Central memory CD8-positive, alpha-beta T cell (primary cell): ENCODE data around the gene SCAMP4.
A peak's percentile ranks its signal among the peaks of the same experiment; 100 is the strongest.
"Not testable (repeated sequence)": the region's sequence is repeated elsewhere in the genome, so short reads cannot be mapped to it uniquely, and the experiment has no call there.

Experiments
- ATAC-seq: fragments of 150-1000 bp; cut with Tn5 transposase; replicated peaks from 2 replicates; pipeline ENCODE4 v1.10.0; 2022; ENCODE audit warnings: mild to moderate bottlenecking, moderate FRiP score, moderate number of reproducible peaks; ENCODE audit not compliant: poor library complexity, severe bottlenecking; ENCODE audit errors: extremely low read depth
- DNase-seq, 2 donors: peaks; one replicate each; pipeline ENCODE4 v3.0.0; 2021; ENCODE audit warnings: low spot score in 2 of 2
- H3K27ac Mint-ChIP-seq: one replicate; pipeline ENCODE4 v1.8.0; 2022; ENCODE audit warnings: low read depth, mild to moderate bottlenecking, moderate library complexity, mixed read lengths
- H3K27me3 Mint-ChIP-seq: one replicate; pipeline ENCODE4 v1.8.0; 2022; ENCODE audit warnings: mixed read lengths
- H3K36me3 Mint-ChIP-seq: one replicate; pipeline ENCODE4 v1.8.0; 2022; ENCODE audit warnings: mild to moderate bottlenecking, moderate library complexity, mixed read lengths; ENCODE audit not compliant: insufficient read depth
- H3K4me1 Mint-ChIP-seq: one replicate; pipeline ENCODE4 v1.8.0; 2022; ENCODE audit warnings: mixed read lengths
- H3K4me3 Mint-ChIP-seq: one replicate; pipeline ENCODE4 v1.8.0; 2022; ENCODE audit warnings: mild to moderate bottlenecking, moderate library complexity, mixed read lengths
- H3K9me3 Mint-ChIP-seq: one replicate; pipeline ENCODE4 v1.8.0; 2022; ENCODE audit warnings: mixed read lengths

The SCAMP4 gene

GRCh38 chr19:1882089-1882785, 23.0 kb upstream of the SCAMP4 start:
- H3K27ac Mint-ChIP-seq = peak overlapping the region; percentile 99
- DNase-seq (peak; percentile 59 to 89), ATAC-seq (peak; percentile 74)
- H3K4me3 Mint-ChIP-seq = peak overlapping the region; percentile 98
- peaks cover 29% of the 10 kb centered on the region for H3K4me1 Mint-ChIP-seq
- peaks cover 40% of the 10 kb centered on the region for H3K36me3 Mint-ChIP-seq
- no peaks in the 10 kb centered on the region for H3K27me3 Mint-ChIP-seq
- no peaks in the 10 kb centered on the region for H3K9me3 Mint-ChIP-seq

DNA sequence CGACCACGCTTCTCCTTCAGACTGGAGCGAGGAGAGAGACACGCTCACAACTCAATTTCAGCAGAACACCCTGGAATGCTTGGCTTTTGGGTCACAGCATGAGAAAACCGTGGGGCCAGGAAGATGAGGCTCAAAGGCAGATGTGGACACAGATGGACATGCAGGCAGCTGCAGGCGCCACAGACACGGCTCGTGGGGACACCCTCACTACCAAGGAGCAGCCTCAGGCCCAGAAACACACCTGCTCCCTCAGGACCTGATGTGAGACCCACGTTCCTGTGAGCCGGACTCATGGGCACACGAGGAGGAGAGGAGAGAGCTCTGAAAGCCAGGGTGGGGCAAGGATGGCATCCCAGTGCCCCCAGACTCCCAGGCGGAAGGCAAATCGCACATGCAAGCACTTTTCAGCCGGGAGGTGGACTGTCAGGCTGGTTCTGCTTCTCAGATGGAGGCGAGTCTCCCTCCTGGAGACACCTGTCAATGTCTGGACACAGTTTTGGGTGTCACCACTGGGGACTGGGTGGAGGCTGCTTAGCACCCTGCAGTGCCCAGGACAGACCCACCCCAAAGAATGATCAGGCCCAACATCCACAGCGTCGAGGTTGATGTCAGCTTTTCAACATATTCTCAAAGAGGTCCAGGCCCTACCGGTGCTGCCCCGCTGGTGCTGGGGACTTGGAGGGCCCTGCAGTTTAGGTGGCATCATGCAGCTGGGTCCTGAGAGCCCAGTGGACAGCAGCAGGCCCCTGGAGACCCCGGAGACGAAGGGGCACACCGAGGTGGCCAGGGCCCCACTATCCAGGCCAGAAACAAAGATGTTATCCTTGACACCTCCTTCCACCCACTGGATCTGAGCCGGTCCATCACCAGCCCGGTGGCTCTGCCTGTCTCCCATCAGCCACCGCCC, 22.2 kb upstream of the SCAMP4 start:
- H3K27me3 Mint-ChIP-seq = no peaks in the 10 kb centered on the region
- no peaks in the 10 kb centered on the region for H3K9me3 Mint-ChIP-seq
- DNase-seq (no peak), ATAC-seq (no peak)
- H3K27ac Mint-ChIP-seq = peak overlapping the region; percentile 99
- H3K36me3 Mint-ChIP-seq = peaks cover 42% of the 10 kb centered on the region
- peaks cover 29% of the 10 kb centered on the region for H3K4me1 Mint-ChIP-seq
- peak overlapping the region; percentile 98 for H3K4me3 Mint-ChIP-seq

DNA sequence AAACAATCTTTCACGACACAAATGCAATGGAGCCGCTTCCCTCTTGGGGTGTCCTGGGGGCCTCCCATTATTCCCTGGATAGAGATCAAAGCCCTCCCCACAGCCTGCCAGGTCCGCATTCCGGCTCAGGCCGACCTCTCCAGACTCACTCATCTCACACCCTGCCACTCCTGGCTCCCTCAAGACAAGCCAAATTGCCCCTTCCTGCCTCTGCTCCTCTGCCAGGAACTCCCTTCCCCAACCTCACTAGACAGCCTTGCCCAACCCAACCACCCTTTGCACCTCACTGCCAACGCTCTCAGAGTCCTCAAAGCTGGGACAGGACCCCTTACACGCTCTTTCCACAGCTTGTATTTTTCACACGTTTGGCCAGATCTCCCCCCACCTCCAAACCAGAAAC, 21.4 kb upstream of the SCAMP4 start:
- Mint-ChIP-seq H3K27ac (peak overlapping the region; percentile 99), H3K27me3 (no peaks in the 10 kb centered on the region), H3K36me3 (peaks cover 41% of the 10 kb centered on the region), H3K9me3 (no peaks in the 10 kb centered on the region), H3K4me1 (peaks cover 29% of the 10 kb centered on the region), H3K4me3 (peak overlapping the region; percentile 98)
- ATAC-seq (peak; percentile 7), DNase-seq (no peak)

DNA sequence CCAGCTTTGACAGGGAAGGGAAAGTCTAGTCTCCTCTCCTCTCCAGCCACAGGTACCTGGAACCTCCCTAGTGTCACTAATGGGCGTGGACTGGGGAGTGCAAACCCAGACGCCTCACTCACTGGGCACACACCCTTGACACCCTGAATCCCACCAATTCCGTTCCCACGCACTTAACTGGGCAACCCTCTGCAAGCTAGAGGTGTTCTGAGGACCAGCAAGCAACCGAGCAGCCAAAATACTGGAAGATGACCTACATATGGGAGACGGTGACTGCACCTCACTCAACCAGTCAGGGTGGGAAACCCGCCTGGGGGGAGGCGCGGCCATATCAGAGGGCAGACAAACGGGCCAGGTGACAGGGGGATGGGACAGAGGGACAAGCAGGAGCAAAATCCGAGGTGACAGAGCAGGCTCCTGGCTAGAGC, 20.9 kb upstream of the SCAMP4 start:
- DNase-seq (no peak), ATAC-seq (peak; percentile 12)
- no peaks in the 10 kb centered on the region for H3K27me3 Mint-ChIP-seq
- no peaks in the 10 kb centered on the region for H3K9me3 Mint-ChIP-seq
- peak overlapping the region; percentile 99 for H3K27ac Mint-ChIP-seq
- H3K4me3 Mint-ChIP-seq = peak overlapping the region; percentile 98
- peaks cover 41% of the 10 kb centered on the region for H3K36me3 Mint-ChIP-seq
- H3K4me1 Mint-ChIP-seq = peaks cover 29% of the 10 kb centered on the region

GRCh38 chr19:1884719-1885334, 20.4 kb upstream of the SCAMP4 start:
- Mint-ChIP-seq H3K4me3 (peak overlapping the region; percentile 98), H3K27ac (peak overlapping the region; percentile 99), H3K4me1 (peaks cover 29% of the 10 kb centered on the region), H3K9me3 (no peaks in the 10 kb centered on the region), H3K36me3 (peaks cover 41% of the 10 kb centered on the region), H3K27me3 (no peaks in the 10 kb centered on the region)
- ATAC-seq (no peak), DNase-seq (no peak)

GRCh38 chr19:1885398-1886119, 19.6 kb upstream of the SCAMP4 start, which contains the start of gene ABHD17A:
Gene ABHD17A (minus strand): TSS chr19:1885496. CDS start chr19:1881566, 3,930 bp downstream.
- ATAC-seq = peak; percentile 48
- peaks cover 39% of the 10 kb centered on the region for H3K36me3 Mint-ChIP-seq
- peak within 1 kb of the TSS; percentile 98 for H3K4me3 Mint-ChIP-seq
- H3K27me3 Mint-ChIP-seq, H3K9me3 Mint-ChIP-seq: not testable (repeated sequence)
- peak; percentile 89 to 94 for DNase-seq
- peak within 1 kb of the TSS; percentile 99 for H3K27ac Mint-ChIP-seq
- H3K4me1 Mint-ChIP-seq = peaks cover 29% of the 10 kb centered on the region

DNA sequence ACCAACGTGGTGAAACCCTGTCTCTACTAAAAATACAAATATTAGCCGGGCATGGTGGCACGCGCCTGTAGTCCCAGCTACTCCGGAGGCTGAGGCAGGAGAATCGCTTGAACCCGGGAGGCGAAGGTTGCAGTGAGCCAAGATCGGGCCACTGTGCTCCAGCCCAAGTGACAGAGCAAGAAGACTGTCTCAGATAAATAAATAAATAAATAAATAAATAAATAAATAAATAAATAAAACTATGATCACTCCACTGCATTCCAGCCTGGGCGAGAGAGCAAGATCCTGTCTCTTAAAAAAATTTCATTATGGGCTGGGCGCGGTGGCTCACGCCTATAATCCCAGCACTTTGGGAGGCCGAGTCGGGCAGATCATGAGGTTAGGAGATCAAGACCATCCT, 18.8 kb upstream of the SCAMP4 start:
- not testable (repeated sequence) for H3K9me3 Mint-ChIP-seq, H3K27ac Mint-ChIP-seq, H3K4me3 Mint-ChIP-seq, DNase-seq, ATAC-seq, H3K27me3 Mint-ChIP-seq
- peaks cover 35% of the 10 kb centered on the region for H3K36me3 Mint-ChIP-seq
- peaks cover 29% of the 10 kb centered on the region for H3K4me1 Mint-ChIP-seq

- Mint-ChIP-seq H3K4me1 (peaks cover 13% of the 10 kb centered on the region), H3K9me3 (no peaks in the 10 kb centered on the region), H3K27ac (no peak overlapping the region), H3K36me3 (peaks cover 20% of the 10 kb centered on the region), H3K27me3 (no peaks in the 10 kb centered on the region), H3K4me3 (no peak overlapping the region)
- no peak for ATAC-seq
- DNase-seq = no peak
Measured at GRCh38 chr19:1888385-1888784, 16.8 kb upstream of the SCAMP4 start.

GRCh38 chr19:1889907-1890306, 15.3 kb upstream of the SCAMP4 start:
- DNase-seq = no peak
- no peak overlapping the region for H3K4me3 Mint-ChIP-seq
- ATAC-seq = no peak
- no peak overlapping the region for H3K27ac Mint-ChIP-seq
- H3K4me1 Mint-ChIP-seq = peaks cover 6% of the 10 kb centered on the region
- H3K36me3 Mint-ChIP-seq = peaks cover 9% of the 10 kb centered on the region
- H3K27me3 Mint-ChIP-seq = no peaks in the 10 kb centered on the region
- no peaks in the 10 kb centered on the region for H3K9me3 Mint-ChIP-seq

DNA sequence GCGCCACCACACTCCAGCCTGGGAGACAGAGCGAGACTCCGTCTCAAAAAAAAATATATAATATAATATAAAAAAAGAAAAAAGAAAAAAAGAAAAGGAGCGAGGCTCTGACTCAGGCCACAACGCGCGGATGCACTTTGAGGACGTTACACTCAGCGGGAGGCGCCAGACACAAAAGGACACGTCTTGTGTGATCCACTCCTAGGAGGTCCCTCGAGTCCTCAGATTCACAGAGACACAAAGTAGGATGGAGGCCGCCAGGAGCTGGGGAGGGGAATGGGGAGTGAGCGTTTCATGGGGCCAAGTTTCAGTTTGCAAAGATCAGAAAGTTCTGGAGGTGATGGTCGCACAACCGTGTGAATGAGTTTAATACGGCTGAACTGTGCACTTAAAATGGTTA, 11.4 kb upstream of the SCAMP4 start:
- Mint-ChIP-seq H3K4me1 (peaks cover 21% of the 10 kb centered on the region), H3K36me3 (peaks cover 16% of the 10 kb centered on the region), H3K27ac (peak overlapping the region; percentile 32), H3K9me3 (no peaks in the 10 kb centered on the region), H3K4me3 (no peak overlapping the region), H3K27me3 (no peaks in the 10 kb centered on the region)
- DNase-seq = no peak
- ATAC-seq = no peak

- Mint-ChIP-seq H3K4me3 (peak overlapping the region; percentile 82), H3K9me3 (no peaks in the 10 kb centered on the region), H3K27me3 (no peaks in the 10 kb centered on the region), H3K4me1 (peaks cover 21% of the 10 kb centered on the region), H3K27ac (peak overlapping the region; percentile 96), H3K36me3 (peaks cover 18% of the 10 kb centered on the region)
- DNase-seq (no peak), ATAC-seq (no peak)
Measured at GRCh38 chr19:1896508-1896907, 8.7 kb upstream of the SCAMP4 start.

GRCh38 chr19:1901940-1902404, 3.2 kb upstream of the SCAMP4 start:
- H3K4me1 Mint-ChIP-seq = peaks cover 21% of the 10 kb centered on the region
- H3K27ac Mint-ChIP-seq = no peak overlapping the region

More at GRCh38 chr19:1901940-1902404, 3.2 kb upstream of the SCAMP4 start:
- ATAC-seq (no peak), DNase-seq (no peak)
- no peaks in the 10 kb centered on the region for H3K27me3 Mint-ChIP-seq
- H3K9me3 Mint-ChIP-seq = no peaks in the 10 kb centered on the region
- no peak overlapping the region for H3K4me3 Mint-ChIP-seq
- H3K36me3 Mint-ChIP-seq = peaks cover 22% of the 10 kb centered on the region
